Activated naive CD4-positive, alpha-beta T cell (primary cell): ENCODE results near the gene DHRS12.

Source experiments
- DNase-seq, 4 experiments: peaks; one replicate each; lab custom pipeline; 2025; lab: John Stamatoyannopoulos, UW

The DHRS12 gene

GRCh38 chr13:51761643-51762350 is 42.2 kb downstream of the DHRS12 start:
- no peak for DNase-seq

DNA sequence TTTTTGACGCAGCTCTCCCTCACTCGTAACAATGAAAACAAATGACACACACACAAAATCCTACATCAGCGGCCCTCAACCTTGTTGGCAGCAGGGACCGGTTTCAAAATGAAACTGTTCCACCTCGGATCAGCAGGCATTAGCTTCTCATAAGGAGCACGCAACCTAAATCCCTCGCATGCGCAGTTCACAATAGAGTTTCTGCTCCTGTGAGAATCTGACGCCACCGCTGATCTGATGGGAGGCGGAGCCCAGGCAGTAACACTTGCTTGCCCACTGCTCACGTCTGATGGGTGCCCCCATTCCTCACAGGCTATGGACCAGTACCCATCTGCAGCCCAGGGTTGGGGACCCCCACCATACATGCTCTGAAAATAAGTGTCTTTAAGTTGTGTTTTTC is 43.4 kb downstream of the DHRS12 start:
- DNase-seq, result no peak

GRCh38 chr13:51759240-51759639 is 44.7 kb downstream of the DHRS12 start:
- no peak for DNase-seq

- no peak for DNase-seq
These were observed 45.3 kb downstream of the DHRS12 start for GRCh38 chr13:51758691-51759090.

DNA sequence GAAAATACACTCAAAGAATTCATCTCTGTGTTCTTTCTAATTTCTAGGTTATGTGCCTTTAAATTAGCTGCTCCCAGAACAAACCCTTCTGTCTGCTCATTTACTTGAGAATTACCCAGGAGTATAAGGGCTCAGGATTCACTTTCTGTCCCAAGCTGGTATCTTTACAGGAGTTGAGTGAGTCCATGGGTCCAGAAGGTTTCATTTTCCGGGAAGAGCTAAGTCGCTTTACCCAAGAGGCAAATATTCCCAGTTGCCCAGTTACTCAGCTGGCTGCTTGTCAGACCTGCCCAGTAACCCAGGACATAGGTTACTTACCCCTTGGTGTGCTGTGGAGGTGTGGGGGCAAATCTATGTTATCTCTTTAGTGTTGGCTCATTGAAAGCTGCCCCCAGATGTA is 47.3 kb downstream of the DHRS12 start:
- no peak for DNase-seq

DNA sequence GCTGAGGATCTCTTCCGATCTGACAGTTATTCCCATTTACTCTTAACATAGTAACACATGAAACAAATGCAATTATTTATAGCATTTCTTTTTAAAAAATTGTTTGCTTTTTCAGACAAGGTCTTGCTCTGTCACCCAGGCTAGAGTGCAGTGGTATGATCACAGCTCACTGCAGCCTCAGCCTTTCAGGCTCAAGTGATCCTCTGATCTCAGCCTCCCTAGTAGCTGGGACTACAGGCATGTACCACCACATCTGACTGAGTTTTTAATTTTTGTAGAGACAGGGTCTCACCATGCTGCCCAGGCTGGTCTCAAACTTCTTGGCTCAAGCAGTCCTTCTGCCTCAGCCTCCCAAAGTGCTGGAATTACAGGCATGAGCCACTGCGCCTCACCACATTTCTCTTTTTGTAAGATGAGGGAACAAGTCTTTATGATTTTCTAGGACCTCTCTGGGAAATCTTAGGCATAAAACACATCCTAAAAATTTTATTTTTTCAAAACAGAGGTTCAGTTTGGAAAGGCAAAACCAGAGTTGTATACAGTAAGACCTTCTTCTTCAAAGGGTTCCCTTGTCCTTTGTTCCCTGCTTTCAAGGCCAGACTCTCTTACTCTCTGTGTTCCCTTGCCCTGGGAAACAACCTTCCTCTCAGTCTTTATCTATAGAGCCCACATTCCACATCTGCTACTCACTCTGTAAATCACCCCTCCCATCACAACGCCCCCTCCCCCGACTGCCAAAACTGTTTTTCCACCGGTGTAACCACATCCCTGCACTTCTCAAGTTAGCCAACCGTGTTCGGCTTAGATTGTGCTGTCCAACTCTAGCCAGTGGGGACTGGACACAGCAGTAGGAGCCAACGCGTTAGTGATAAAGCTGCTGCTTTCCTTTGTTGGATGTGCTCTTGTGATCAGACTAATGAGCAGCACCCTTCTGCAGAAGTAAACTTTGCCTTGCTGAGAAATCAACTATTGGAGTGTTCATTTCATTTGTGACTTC is 56.2 kb downstream of the DHRS12 start:
- DNase-seq, result no peak

DNA sequence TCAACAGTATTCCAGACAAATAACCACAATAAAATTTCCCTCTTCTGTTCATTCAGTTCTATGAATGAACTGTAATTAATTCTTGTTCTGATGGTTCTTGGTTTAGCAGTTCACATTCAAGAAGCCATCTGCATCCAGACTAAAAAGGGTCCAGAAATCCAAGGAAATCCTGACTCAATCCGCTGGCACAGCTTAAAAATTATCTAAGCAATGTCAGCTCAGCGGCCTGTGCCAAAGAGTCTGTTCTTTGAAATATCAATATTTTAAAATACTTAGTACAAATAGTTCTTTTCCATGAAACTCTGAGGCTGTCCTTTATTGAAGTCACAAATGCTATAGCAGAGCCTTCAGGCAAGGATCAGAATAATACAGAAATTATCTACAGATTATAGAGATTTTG is 57.2 kb downstream of the DHRS12 start:
- no peak for DNase-seq

DNA sequence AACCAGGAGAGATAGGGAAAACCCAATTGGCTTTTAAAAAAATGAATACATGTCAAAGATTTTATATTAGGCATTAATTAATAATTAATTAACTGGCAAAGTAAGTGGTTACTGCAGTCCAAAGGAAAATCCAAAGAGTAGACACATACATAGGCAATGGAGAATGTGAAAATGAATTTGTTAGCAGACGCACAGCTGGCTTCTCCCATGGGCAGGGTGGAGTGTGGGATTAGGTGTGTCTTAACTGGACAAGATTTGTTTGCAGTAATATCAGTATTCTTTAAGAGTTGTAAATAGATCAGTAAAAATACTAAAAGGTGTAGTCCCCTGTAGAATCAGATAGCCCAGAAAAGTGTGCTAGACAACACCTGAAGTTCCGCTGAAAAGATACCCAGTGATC is 58.7 kb downstream of the DHRS12 start:
- DNase-seq, result no peak

- DNase-seq, result no peak
These were observed 61.4 kb downstream of the DHRS12 start for GRCh38 chr13:51742611-51743010.

- no peak for DNase-seq
These were observed 61.9 kb downstream of the DHRS12 start for GRCh38 chr13:51742031-51742430.

DNA sequence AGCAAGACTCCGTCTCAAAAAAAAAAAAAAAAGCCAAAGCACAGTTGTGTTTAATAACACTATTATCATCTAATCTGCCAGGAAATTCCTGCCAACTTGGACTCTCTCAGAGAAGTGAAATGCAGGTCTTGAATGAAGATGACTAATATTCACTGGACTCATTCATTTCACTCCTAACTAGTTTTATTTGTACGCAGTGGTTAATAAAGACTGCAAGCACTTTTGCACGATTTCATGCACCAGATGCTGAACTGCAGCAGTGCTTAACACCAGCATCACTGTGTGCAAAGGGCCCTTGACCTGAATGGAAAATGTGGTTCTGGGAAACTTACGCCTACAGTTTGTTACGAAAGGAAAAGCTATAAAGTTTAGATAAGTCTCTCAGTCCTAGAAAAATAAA is 63.3 kb downstream of the DHRS12 start:
- no peak for DNase-seq

GRCh38 chr13:51739027-51739764 is 64.8 kb downstream of the DHRS12 start:
- no peak for DNase-seq

GRCh38 chr13:51738226-51738905 is 65.6 kb downstream of the DHRS12 start:
- no peak for DNase-seq

DNA sequence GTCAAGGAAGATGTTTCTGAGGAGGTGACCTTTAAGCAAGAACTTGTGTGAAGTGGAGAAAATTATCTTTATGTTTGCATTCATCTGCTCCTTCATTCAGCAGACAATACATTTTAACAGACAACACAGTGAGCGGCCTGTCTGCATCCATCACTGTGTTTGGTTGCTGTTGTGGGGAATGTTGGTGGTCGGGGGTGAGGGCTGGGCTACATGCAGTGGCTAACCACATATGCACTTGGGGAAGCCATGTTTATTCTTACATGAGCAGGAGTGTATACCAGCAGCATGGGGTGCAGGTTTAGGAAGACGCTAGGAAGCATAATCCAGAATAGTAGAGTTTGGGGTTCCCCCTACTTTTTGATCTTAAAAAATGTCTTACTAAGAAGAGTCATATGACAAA is 66.4 kb downstream of the DHRS12 start:
- no peak for DNase-seq

- no peak for DNase-seq
These were observed 69.2 kb downstream of the DHRS12 start for GRCh38 chr13:51734786-51735185.

- DNase-seq, result no peak
These were observed 70.3 kb downstream of the DHRS12 start for GRCh38 chr13:51733374-51734298.

DNA sequence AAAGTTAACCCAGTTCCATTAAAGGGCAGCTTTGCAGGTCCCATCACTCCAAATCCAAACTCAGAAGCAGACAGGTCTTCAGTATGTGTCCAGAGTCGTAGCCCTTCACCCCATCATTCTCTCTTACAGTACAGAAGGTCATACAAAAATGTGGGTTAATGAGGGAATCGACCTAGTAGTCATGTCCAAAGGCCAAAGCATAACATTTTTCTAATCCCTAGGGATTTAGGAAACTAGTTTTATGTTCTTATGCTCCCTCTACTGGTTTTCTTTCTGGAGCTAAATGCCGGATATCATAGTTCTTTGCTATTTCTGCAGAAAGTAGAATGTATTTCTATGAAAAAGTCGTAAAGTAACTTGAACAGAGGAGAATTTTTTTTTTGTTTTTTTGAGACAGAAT is 72.2 kb downstream of the DHRS12 start:
- no peak for DNase-seq

DNA sequence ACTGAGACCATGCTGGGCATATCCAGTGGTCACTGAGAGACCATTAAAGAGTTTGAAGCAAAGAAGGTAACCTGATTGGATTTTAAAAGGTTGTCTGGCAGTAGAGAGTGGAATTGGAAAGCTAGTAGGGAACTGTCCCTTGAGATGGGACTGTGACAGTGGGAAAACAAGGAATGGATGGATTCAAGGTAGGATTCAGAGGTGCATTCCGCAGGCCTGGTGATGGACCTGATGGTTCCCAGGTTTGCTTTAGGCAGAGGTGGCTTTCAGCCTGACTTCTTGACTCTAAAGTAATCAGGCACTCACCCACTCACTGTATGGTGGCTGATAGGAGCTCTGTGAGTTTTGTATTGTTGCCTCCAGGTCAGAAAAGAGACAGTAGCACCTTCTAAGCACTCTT is 73.0 kb downstream of the DHRS12 start:
- no peak for DNase-seq

GRCh38 chr13:51729866-51730553 is 74.0 kb downstream of the DHRS12 start:
- DNase-seq, result no peak

DNA sequence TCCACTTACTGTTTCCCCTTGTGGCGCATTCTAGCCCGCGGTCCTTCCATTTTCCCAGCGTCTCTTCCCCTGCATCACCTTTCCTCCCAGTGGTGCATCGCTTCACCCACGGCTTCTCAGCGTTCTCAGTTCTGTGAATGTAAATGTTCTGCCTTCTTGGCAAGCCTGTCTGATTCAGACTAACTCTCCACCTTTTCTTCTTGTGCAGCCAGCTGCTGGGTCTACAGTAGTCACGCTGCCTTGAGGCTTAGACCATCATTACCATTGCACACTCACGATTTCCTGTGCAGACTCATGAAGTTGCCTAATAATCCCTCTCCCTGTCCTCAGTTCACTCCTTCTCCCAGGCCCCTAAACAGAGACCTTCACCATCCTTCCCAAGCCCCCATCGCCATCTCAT is 75.0 kb downstream of the DHRS12 start:
- no peak for DNase-seq
